Transverse colon (tissue), 4 donors: ENCODE results near the gene ZNF329. TPM values are rescaled to one million over a fixed set of nuclear protein-coding genes. Genes with fewer than 3 reads are reported as not detected.
"Not testable (repeated sequence)": the region's sequence is repeated elsewhere in the genome, so short reads cannot be mapped to it uniquely, and the experiment has no call there.

ENCODE experiments used
- DNase-seq: peaks from one replicate; pipeline ENCODE4 v3.0.0-alpha.2; 2019
- H3K27ac ChIP-seq, 4 donors: fragments of 200-600 bp; sonication (generic); 2 replicates each; pipeline ENCODE4 v1.5.1; 2016 to 2018; ENCODE audit warnings: inconsistent platforms in 4 of 4
- H3K27me3 ChIP-seq: fragments of 200-600 bp; sonication (generic); 2 replicates; pipeline ENCODE4 v1.5.1; 2017; ENCODE audit warnings: inconsistent platforms
- H3K36me3 ChIP-seq, 4 donors: fragments of 200-600 bp; sonication (generic); 2 replicates each; pipeline ENCODE4 v1.5.1; 2017 to 2019; ENCODE audit warnings: inconsistent platforms in 4 of 4
- H3K4me1 ChIP-seq, 4 donors: fragments of 200-600 bp; sonication (generic); 2 replicates each; pipeline ENCODE4 v1.5.1; 2017 to 2020; ENCODE audit warnings: inconsistent platforms in 4 of 4
- H3K4me3 ChIP-seq, 4 donors: fragments of 200-600 bp; sonication (generic); 1 replicate in 1 of 4; 2 replicates in 3 of 4; pipeline versions ENCODE4 v1.5.1 to v1.6.1; 2017 to 2019; ENCODE audit warnings: inconsistent platforms in 4 of 4
- H3K9me3 ChIP-seq, 2 donors: fragments of 200-600 bp; sonication (generic); 2 replicates each; pipeline ENCODE4 v1.5.1; 2017 to 2019; ENCODE audit warnings: inconsistent platforms in 2 of 2
- EP300 ChIP-seq: sonication (generic); formaldehyde crosslinking; IDR thresholded peaks from one replicate; pipeline ENCODE4 v1.6.1; 2017; ENCODE audit warnings: antibody characterized with exemption, low read depth
- POLR2A ChIP-seq: fragments of 450-650 bp; IDR thresholded peaks from one replicate; pipeline ENCODE4 v1.6.1; 2016; ENCODE audit warnings: antibody characterized with exemption, mild to moderate bottlenecking, moderate library complexity
- POLR2AphosphoS5 ChIP-seq, 3 donors: sonication (generic); formaldehyde crosslinking; IDR thresholded peaks; one replicate each; pipeline ENCODE4 v1.6.1; 2016; ENCODE audit warnings: antibody characterized with exemption in 3 of 3
- WGBS, 2 donors: methylation state at CpG; one replicate each; pipeline ENCODE4 v1.1.5; 2018; ENCODE audit warnings: low coverage in 1 of 2; 5-methylcytosine and 5-hydroxymethylcytosine counted together
- in situ Hi-C, 4 donors: fragments of 200-750 bp; cut with MboI; loops; one replicate each; pipeline versions ENCODE4 v1.15.0 to v1.15.1; 2017; ENCODE audit warnings: low sequenced_read_pairs in 3 of 4, low pct_ligation_motif_present in 1 of 4, low pct_unique_long_range_greater_than_20kb in 1 of 4
- intact Hi-C: fragments of 100-400 bp; cut with DNase I; formaldehyde crosslinking; loops from one replicate; pipeline ENCODE4 v1.15.1; 2023; ENCODE audit warnings: low total_unique reads
- total RNA-seq, 4 donors: library from RNA; depleted of rRNA; stranded (reverse); fragments of >200 nt; gene quantifications; one replicate each; pipeline ENCODE4 v1.1.0, GENCODE V29; 2016
- TF ChIP-seq, protein P1 (sequence below), 5 experiments: fragments of 200-600 bp in 3 of 5; fragments of 450-650 bp in 2 of 5; sonication (generic) in 3 of 5; IDR thresholded peaks; 1 replicate in 2 of 5; 2 replicates in 3 of 5; pipeline ENCODE4 v1.5.1; 2016 to 2017; ENCODE audit warnings: antibody characterized with exemption in 5 of 5, inconsistent platforms in 3 of 5, mild to moderate bottlenecking in 2 of 5, moderate library complexity in 1 of 5

Gene ZNF329
- total RNA-seq, 4 donors from 2014 or later: 0.60 to 5.5 (median 4.0) TPM

DNA sequence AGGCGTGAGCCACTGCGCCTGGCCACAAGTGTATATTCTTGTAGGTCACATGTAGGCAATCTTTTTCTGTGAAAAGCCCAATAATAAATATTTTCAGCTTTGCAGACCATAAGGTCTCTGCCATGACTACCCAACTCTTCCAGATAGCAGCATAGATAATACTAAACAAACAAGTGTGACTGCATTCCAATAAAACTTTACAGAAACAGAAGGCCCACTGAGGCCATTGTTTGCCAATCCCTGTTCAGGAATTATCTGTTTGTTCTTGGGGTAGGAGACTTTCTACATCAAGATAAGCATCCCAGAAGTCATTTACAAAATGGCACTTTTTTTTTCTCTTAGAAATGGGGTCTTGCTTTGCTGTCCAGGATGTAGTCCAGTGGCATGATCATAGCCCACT is 2.8 kb upstream of the ZNF329 start:
- TF ChIP-seq POLR2AphosphoS5 (IDR thresholded peaks at IDR 0.05) (no peak), POLR2A (no peak), EP300 (no peak)
- TF ChIP-seq, protein P1, sequence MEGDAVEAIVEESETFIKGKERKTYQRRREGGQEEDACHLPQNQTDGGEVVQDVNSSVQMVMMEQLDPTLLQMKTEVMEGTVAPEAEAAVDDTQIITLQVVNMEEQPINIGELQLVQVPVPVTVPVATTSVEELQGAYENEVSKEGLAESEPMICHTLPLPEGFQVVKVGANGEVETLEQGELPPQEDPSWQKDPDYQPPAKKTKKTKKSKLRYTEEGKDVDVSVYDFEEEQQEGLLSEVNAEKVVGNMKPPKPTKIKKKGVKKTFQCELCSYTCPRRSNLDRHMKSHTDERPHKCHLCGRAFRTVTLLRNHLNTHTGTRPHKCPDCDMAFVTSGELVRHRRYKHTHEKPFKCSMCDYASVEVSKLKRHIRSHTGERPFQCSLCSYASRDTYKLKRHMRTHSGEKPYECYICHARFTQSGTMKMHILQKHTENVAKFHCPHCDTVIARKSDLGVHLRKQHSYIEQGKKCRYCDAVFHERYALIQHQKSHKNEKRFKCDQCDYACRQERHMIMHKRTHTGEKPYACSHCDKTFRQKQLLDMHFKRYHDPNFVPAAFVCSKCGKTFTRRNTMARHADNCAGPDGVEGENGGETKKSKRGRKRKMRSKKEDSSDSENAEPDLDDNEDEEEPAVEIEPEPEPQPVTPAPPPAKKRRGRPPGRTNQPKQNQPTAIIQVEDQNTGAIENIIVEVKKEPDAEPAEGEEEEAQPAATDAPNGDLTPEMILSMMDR (IDR thresholded peaks at IDR 0.05): no peak
- Histone ChIP-seq H3K27me3 (no peaks in the 10 kb centered on the region), H3K4me3 (no peak overlapping the region), H3K4me1 (peaks cover 0 to 36% (median 21%) of the 10 kb centered on the region in 4 donors), H3K27ac (no peak overlapping the region), H3K9me3 (peaks cover 7% of the 10 kb centered on the region in 2 donors), H3K36me3 (no peaks in the 10 kb centered on the region)
- DNase-seq: no peak
- intact Hi-C loops: no loop called here
- in situ Hi-C loops: loop anchor here in 2 of 4 donors (10.0 kb wide), 2 partner anchors 129 to 409 kb away; partner anchors contain the start of gene ZNF776 (in 1 of the 2)
- 83 to 97% methylated on average over 2 of the region's 2 CpGs for WGBS, 2 donors

DNA sequence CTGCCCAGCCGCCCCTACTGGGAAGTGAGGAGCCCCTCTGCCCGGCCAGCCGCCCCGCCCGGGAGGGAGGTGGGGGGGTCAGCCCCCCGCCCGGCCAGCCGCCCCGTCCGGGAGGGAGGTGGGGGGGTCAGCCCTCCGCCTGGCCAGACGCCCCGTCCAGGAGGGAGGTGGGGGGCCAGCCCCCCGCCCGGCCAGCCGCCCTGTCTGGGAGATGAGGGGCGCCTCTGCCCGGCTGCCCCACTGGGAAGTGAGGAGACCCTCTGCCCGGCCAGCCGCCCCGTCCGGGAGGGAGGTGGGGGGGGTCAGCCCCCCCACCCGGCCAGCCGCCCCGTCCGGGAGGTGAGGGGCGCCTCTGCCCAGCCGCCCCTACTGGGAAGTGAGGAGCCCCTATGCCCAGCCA is 3.1 kb downstream of the ZNF329 start:
- H3K27me3 ChIP-seq, DNase-seq, in situ Hi-C loops, H3K4me3 ChIP-seq, H3K27ac ChIP-seq: not testable (repeated sequence)
- Histone ChIP-seq H3K4me1 (peaks cover 0 to 18% (median 10%) of the 10 kb centered on the region in 4 donors), H3K36me3 (peaks cover 0 to 15% (median 5%) of the 10 kb centered on the region in 4 donors), H3K9me3 (peaks cover 35 to 47% of the 10 kb centered on the region in 2 donors)
- WGBS, 2 donors: 100% methylated on average over 8 of the region's 28 CpGs; no CpG with 5 or more reads in 1 of the 2 donors
- intact Hi-C loops: loop anchor here (2.0 kb wide), 1 partner anchor 45 kb away; no protein-coding TSS in a partner anchor

DNA sequence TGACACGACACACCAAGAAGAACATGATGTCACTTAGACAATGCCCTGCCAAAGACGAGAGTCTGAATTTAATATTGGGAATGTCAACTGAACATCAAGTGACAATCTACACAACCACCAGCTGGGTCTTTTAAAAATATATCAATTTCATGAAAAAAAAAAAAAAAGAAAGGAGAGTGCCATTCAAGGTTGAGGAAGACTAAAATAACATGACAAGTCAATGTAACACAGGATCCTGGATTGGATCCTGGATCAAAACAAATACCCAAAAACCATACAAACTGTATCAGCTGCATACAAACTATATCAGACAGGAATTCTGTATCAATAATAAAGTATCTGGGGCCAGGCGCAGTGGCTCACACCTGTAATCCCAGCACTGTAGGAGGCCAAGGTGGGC is 4.7 kb downstream of the ZNF329 start:
- Histone ChIP-seq H3K4me3 (no peak overlapping the region), H3K27ac (no peak overlapping the region), H3K4me1 (peaks cover 0 to 13% (median 6%) of the 10 kb centered on the region in 4 donors), H3K36me3 (peaks cover 0 to 31% (median 13%) of the 10 kb centered on the region in 4 donors), H3K9me3 (peaks cover 51 to 62% of the 10 kb centered on the region in 2 donors), H3K27me3 (no peaks in the 10 kb centered on the region)
- 94 to 100% methylated on average over 3 of the region's 3 CpGs for WGBS, 2 donors
- no peak for TF ChIP-seq POLR2AphosphoS5 (IDR thresholded peaks at IDR 0.05)
- intact Hi-C loops: loop anchor here (2.0 kb wide), 1 partner anchor 43 kb away; no protein-coding TSS in a partner anchor
- no peak for DNase-seq
- in situ Hi-C loops: no loop called here

DNA sequence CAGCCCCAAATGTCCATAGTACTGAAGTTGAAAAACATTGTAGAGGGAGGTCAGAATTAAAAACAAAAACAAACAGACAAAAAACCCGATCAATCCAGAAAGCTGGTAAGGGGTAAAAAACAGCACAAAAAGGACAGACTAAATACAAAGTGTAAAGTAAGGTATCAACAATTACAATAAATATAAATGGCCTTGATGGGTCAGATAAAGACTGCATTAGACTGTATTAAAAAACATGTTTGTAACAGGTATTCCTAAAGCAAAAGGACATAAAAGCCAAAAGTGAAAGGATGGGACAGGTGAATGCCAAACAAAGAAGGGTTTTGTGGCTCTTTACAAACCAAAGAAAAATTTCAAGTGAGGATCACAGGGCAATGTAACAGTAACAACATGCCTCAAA is 16.3 kb downstream of the ZNF329 start:
- no peak overlapping the region for H3K27ac ChIP-seq
- in situ Hi-C loops (no loop called here), intact Hi-C loops (no loop called here)
- 93 to 100% methylated on average over 1 of the region's 1 CpG for WGBS, 2 donors
- H3K27me3 ChIP-seq: no peaks in the 10 kb centered on the region
- H3K9me3 ChIP-seq: peaks cover 98% of the 10 kb centered on the region in 2 donors
- TF ChIP-seq POLR2A: no peak
- no peak for TF ChIP-seq POLR2AphosphoS5 (IDR thresholded peaks at IDR 0.05)
- TF ChIP-seq EP300: no peak
- TF ChIP-seq, protein P1 (IDR thresholded peaks at IDR 0.05): no peak
- H3K36me3 ChIP-seq: peaks cover 0 to 100% (median 49%) of the 10 kb centered on the region in 4 donors
- no peaks in the 10 kb centered on the region for H3K4me1 ChIP-seq
- no peak for DNase-seq
- H3K4me3 ChIP-seq: no peak overlapping the region

DNA sequence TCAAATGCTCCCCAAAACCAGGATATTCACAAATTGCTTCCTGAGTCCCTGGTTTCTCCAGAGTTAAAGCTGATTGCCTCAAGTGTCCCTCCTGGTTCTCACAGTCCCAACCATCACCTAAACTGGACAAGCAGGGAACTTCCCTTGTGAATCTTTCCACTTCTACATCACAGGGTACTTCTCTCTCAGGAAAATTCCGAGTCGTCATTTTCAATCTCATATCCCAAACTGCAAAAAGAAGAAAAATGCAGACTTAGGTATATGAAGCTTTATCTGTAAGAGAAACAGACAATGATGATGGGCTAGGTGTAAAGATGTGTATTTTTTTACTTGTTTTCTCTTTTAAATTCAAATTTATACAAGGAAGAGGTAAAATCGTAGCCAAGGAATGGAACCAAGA is 21.3 kb downstream of the ZNF329 start:
- Histone ChIP-seq H3K9me3 (peaks cover 99 to 100% of the 10 kb centered on the region in 2 donors), H3K27ac (no peak overlapping the region), H3K4me1 (no peaks in the 10 kb centered on the region), H3K4me3 (no peak overlapping the region), H3K27me3 (no peaks in the 10 kb centered on the region), H3K36me3 (peaks cover 0 to 87% (median 36%) of the 10 kb centered on the region in 4 donors)
- 95 to 97% methylated on average over 3 of the region's 3 CpGs for WGBS, 2 donors
- TF ChIP-seq EP300 (no peak), POLR2A (no peak), POLR2AphosphoS5 (IDR thresholded peaks at IDR 0.05) (no peak)
- TF ChIP-seq, protein P1 (IDR thresholded peaks at IDR 0.05): no peak
- in situ Hi-C loops (no loop called here), intact Hi-C loops (no loop called here)
- DNase-seq: no peak
